Calu3 (cell line): Measurements from ENCODE around the gene MBNL2. TPM values are rescaled to one million over a fixed set of nuclear protein-coding genes. Genes with fewer than 3 reads are reported as not detected.

Experiments used
- BruUV-seq: library from RNA; stranded (reverse); fragments of 400-500 nt; replicated peaks from 2 replicates; lab custom pipeline; 2021; lab: Mats Ljungman, UMichigan
- CTCF ChIA-PET: fragments of 300-600 bp; sonication (Branson Sonifier 250); formaldehyde crosslinking; loops from one replicate; lab custom pipeline; 2022; ENCODE audit warnings: antibody characterized with exemption; lab: Charles Lee
- DNase-seq: peaks from one replicate; pipeline ENCODE4 v3.0.0; 2022
- H3K27ac Mint-ChIP-seq: one replicate; pipeline ENCODE4 v1.8.0; 2022; ENCODE audit warnings: mixed read lengths; ENCODE audit not compliant: unreplicated experiment
- H3K27me3 Mint-ChIP-seq: one replicate; pipeline ENCODE4 v1.8.0; 2022; ENCODE audit warnings: mixed read lengths; ENCODE audit not compliant: unreplicated experiment
- H3K36me3 Mint-ChIP-seq: one replicate; pipeline ENCODE4 v1.8.0; 2022; ENCODE audit warnings: mild to moderate bottlenecking, moderate library complexity, mixed read lengths; ENCODE audit not compliant: insufficient read depth, unreplicated experiment
- H3K4me1 Mint-ChIP-seq: one replicate; pipeline ENCODE4 v1.8.0; 2022; ENCODE audit warnings: mild to moderate bottlenecking, low read depth, mixed read lengths; ENCODE audit not compliant: unreplicated experiment
- H3K4me3 Mint-ChIP-seq: one replicate; pipeline ENCODE4 v1.8.0; 2022; ENCODE audit warnings: mild to moderate bottlenecking, low read depth, moderate library complexity, mixed read lengths; ENCODE audit not compliant: unreplicated experiment
- H3K9me3 Mint-ChIP-seq: one replicate; pipeline ENCODE4 v1.8.0; 2022; ENCODE audit warnings: low read depth, mixed read lengths; ENCODE audit not compliant: unreplicated experiment
- CTCF ChIP-seq: fragments of 200-600 bp; IDR thresholded peaks from one replicate; pipeline ENCODE4 v1.8.0; 2022; ENCODE audit warnings: antibody characterized with exemption; ENCODE audit not compliant: unreplicated experiment
- intact Hi-C: fragments of 100-400 bp; cut with micrococcal nuclease; formaldehyde crosslinking; loops from one replicate; pipeline ENCODE4 v1.10.0; 2022; ENCODE audit not compliant: unreplicated experiment
- total RNA-seq: library from RNA; stranded (reverse); gene quantifications from 2 replicates; pipeline ENCODE4 v1.2.3, GENCODE V29; 2022

Gene MBNL2
- total RNA-seq, 1 experiment from 2014 or later, result 37.1 TPM

DNA sequence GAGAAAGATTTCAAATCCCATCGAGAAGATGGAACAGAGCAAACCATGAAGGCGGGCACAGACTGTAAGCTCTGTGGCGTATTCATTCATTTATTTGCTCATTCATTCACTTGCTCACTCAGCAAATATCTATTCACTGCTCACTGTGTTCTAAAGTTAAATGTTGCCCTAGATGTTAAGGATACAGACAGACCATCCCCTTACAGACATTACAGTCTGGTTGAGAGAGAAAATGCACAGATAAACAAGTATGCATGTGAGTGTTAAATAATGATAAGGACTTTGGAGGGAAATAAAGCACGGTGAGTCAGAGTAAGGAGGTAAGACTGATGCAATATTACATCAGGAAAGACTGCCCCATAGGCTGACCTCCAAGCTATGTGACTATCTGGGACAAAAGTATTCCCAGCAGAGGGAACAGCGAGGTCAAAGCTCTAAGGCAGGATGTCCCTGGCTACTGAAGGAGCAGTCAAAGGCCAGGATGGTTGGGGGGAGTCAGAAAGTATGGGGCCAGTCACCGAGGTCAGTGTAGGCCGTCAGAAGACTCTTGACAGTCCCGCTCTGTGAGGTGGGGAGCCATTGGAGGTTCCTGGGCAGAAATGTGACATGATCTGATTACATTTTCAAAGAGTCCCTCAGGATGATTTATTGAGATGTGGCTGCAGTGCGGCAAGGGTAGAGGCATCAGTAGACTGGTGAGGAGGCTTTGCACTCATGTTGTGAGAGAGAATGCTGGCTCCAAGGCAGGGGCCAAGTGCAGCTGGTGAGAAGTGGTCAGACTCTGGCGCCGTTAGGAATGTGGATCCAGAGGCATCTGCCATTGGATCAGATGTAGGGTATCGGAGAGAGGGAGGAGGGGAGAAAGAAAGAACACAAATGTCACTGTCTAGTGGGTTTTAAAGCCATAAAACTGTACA, 37.9 kb downstream of the MBNL2 start:
- CTCF ChIA-PET, result no interaction called here
- BruUV-seq, result no TSS peak
- no peak overlapping the region for H3K4me3 Mint-ChIP-seq
- peaks cover 40% of the 10 kb centered on the region for H3K36me3 Mint-ChIP-seq
- H3K4me1 Mint-ChIP-seq, result peaks cover 40% of the 10 kb centered on the region
- DNase-seq, result no peak
- peak overlapping the region; percentile 96 for H3K27ac Mint-ChIP-seq
- H3K27me3 Mint-ChIP-seq, result no peaks in the 10 kb centered on the region
- no peaks in the 10 kb centered on the region for H3K9me3 Mint-ChIP-seq
- no peak for TF ChIP-seq CTCF
- intact Hi-C loops, result loop anchor here (5.0 kb wide), 1 partner anchor 38 kb away; the partner anchor contains the start of gene MBNL2

- H3K27me3 Mint-ChIP-seq, result no peaks in the 10 kb centered on the region
- CTCF ChIA-PET, result no interaction called here
- no peak overlapping the region for H3K4me3 Mint-ChIP-seq
- H3K27ac Mint-ChIP-seq, result peak overlapping the region; percentile 96
- intact Hi-C loops, result no loop called here
- DNase-seq, result no peak
- peaks cover 40% of the 10 kb centered on the region for H3K36me3 Mint-ChIP-seq
- no peak for TF ChIP-seq CTCF
- H3K9me3 Mint-ChIP-seq, result no peaks in the 10 kb centered on the region
- no TSS peak for BruUV-seq
- H3K4me1 Mint-ChIP-seq, result peaks cover 40% of the 10 kb centered on the region
These were observed 39.3 kb downstream of the MBNL2 start for GRCh38 chr13:97261254-97262005.

DNA sequence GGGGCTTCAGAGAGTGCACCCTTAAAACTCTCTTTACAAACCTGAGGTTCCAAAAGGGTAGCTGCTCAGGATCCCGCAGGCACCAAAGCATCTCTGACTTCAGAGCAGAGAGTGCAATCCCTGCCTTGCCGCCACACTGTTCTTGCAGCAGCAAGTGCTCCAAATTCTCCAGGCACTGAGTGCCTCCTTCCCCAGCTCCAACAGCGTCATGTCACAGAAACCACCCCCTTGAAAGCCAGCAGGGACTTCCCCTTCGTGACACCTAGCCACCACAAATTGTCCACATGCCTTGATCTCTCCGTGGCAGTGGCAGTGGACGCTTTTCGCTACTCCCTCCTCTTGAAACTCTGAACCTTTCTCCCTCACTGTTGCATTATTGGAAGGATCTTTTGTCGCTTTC, 39.9 kb downstream of the MBNL2 start:
- peaks cover 39% of the 10 kb centered on the region for H3K36me3 Mint-ChIP-seq
- H3K27ac Mint-ChIP-seq, result peak overlapping the region; percentile 96
- BruUV-seq, result no TSS peak
- H3K4me3 Mint-ChIP-seq, result no peak overlapping the region
- TF ChIP-seq CTCF, result no peak
- CTCF ChIA-PET, result no interaction called here
- peaks cover 40% of the 10 kb centered on the region for H3K4me1 Mint-ChIP-seq
- no peak for DNase-seq
- intact Hi-C loops, result no loop called here
- H3K9me3 Mint-ChIP-seq, result no peaks in the 10 kb centered on the region
- no peaks in the 10 kb centered on the region for H3K27me3 Mint-ChIP-seq

GRCh38 chr13:97263160-97263559, 41.0 kb downstream of the MBNL2 start:
- DNase-seq, result no peak
- H3K27ac Mint-ChIP-seq, result no peak overlapping the region
- H3K4me1 Mint-ChIP-seq, result peaks cover 40% of the 10 kb centered on the region
- intact Hi-C loops, result no loop called here
- H3K9me3 Mint-ChIP-seq, result no peaks in the 10 kb centered on the region
- peaks cover 29% of the 10 kb centered on the region for H3K36me3 Mint-ChIP-seq
- H3K4me3 Mint-ChIP-seq, result no peak overlapping the region
- CTCF ChIA-PET, result no interaction called here
- no peaks in the 10 kb centered on the region for H3K27me3 Mint-ChIP-seq
- BruUV-seq, result no TSS peak
- no peak for TF ChIP-seq CTCF
